OCI-LY1 (cell line): ENCODE data around the gene C1QL2.

Experiments
- H2AFZ ChIP-seq: fragments of 200-600 bp; sonication (generic), shearing (Covaris generic); 2 replicates; pipeline ENCODE4 v1.6.0; 2014; ENCODE audit warnings: antibody characterized with exemption, mild to moderate bottlenecking, low read length
- H3F3A ChIP-seq: fragments of 200-600 bp; sonication (generic), shearing (Covaris generic); 2 replicates; pipeline ENCODE4 v1.6.0; 2014; ENCODE audit warnings: mild to moderate bottlenecking, antibody characterized with exemption, low read length, moderate library complexity; ENCODE audit not compliant: insufficient read depth
- H3K27ac ChIP-seq: fragments of 200-600 bp; sonication (generic); 2 replicates; pipeline ENCODE4 v1.5.1; 2014; ENCODE audit warnings: low read length, mixed run types, mild to moderate bottlenecking, low read depth; ENCODE audit not compliant: poor library complexity, severe bottlenecking
- H3K27me3 ChIP-seq: fragments of 200-600 bp; sonication (generic); 2 replicates; pipeline ENCODE4 v1.6.0; 2014; ENCODE audit warnings: antibody characterized with exemption, mild to moderate bottlenecking, low read length, moderate library complexity; ENCODE audit not compliant: insufficient read depth
- H3K36me3 ChIP-seq: fragments of 200-600 bp; sonication (generic); 2 replicates; pipeline ENCODE4 v1.6.1; 2014; ENCODE audit warnings: mild to moderate bottlenecking, antibody characterized with exemption, low read length, moderate library complexity, mixed read lengths; ENCODE audit not compliant: insufficient read depth
- H3K4me1 ChIP-seq: fragments of 200-600 bp; sonication (generic); 2 replicates; pipeline ENCODE4 v1.5.1; 2014; ENCODE audit warnings: mild to moderate bottlenecking, low read length, moderate library complexity; ENCODE audit not compliant: insufficient read depth, severe bottlenecking
- H3K4me2 ChIP-seq: fragments of 200-600 bp; sonication (generic), shearing (Covaris generic); 2 replicates; pipeline ENCODE4 v1.6.1; 2014; ENCODE audit warnings: low read length
- H3K4me3 ChIP-seq: fragments of 200-600 bp; sonication (generic); 2 replicates; pipeline ENCODE4 v1.5.1; 2014; ENCODE audit warnings: low read length, low read depth, mild to moderate bottlenecking, mixed read lengths; ENCODE audit not compliant: poor library complexity, severe bottlenecking
- H3K79me2 ChIP-seq: fragments of 200-600 bp; shearing (Covaris generic); 2 replicates; pipeline ENCODE4 v1.6.1; 2016; ENCODE audit warnings: mixed run types, low read length, mixed read lengths; ENCODE audit not compliant: insufficient read depth
- H3K9ac ChIP-seq: fragments of 200-600 bp; sonication (generic), shearing (Covaris generic); 2 replicates; pipeline ENCODE4 v1.6.1; 2014; ENCODE audit warnings: mild to moderate bottlenecking, low read length, mixed read lengths
- H3K9me2 ChIP-seq: fragments of 200-600 bp; sonication (generic), shearing (Covaris generic); 2 replicates; pipeline ENCODE4 v1.6.1; 2014; ENCODE audit warnings: low read depth, mild to moderate bottlenecking, low read length, mixed read lengths
- H3K9me3 ChIP-seq: fragments of 200-600 bp; shearing (Covaris generic); 2 replicates; pipeline ENCODE4 v1.6.1; 2014; ENCODE audit warnings: low read length, mixed read lengths
- H4K20me1 ChIP-seq: fragments of 200-600 bp; sonication (generic), shearing (Covaris generic); 2 replicates; pipeline ENCODE4 v1.6.0; 2016; ENCODE audit warnings: mild to moderate bottlenecking, low read length; ENCODE audit not compliant: insufficient read depth
- CTCF ChIP-seq: fragments of 200-600 bp; sonication (generic), shearing (Covaris generic); IDR thresholded peaks from 2 replicates; pipeline ENCODE4 v1.5.1; 2017; ENCODE audit warnings: mild to moderate bottlenecking, antibody characterized with exemption, low read length, moderate library complexity, mixed read lengths
- EZH2 ChIP-seq: fragments of 200-600 bp; sonication (generic), shearing (Covaris generic); IDR thresholded peaks from 2 replicates; pipeline ENCODE4 v1.8.0; 2017; ENCODE audit warnings: borderline replicate concordance, mixed run types, mild to moderate bottlenecking, antibody characterized with exemption, low read length, moderate library complexity, mixed read lengths

C1QL2 gene

DNA sequence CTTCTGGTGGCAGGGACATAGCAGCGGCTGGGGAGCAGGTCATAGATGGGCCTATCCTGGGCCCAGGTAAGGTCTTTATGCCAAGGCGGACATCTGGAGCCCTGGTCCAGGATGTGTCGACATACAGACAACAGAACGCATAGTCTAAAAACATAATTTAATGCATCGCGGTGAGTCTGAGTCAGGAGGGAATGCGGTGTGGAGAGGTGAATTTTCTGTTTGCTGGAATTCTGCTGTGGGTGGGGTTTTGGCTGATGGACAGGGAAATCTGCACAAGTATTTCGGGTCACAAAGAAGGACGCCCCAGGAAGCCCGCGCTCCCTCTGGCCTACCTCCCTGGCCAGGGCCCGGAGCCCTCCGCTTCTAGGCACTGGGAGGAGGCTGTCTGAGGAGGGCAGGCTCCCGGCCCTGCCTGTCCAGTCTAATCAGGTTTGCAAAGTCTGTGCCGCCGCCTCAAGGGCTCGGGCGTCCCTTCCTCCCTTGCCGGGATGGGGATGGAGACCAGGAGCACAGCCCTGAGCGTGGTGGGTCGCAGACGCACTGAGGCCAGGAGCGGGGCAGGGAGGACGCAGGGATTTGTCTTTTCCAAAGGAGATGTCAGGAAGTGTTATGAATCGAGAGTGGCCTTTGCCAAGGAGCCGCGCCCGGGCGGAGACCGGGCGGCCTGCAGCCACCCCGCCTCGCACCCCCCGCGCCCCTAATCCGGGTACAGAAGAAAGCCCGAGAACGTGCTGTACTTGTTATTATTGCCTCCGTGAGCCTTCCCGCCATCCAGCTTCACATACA lies 2.3 kb downstream of the C1QL2 start:
- Histone ChIP-seq H2AFZ (no peak overlapping the region), H3K79me2 (no peaks in the 10 kb centered on the region), H3K36me3 (no peaks in the 10 kb centered on the region), H3K4me2 (no peak overlapping the region), H3F3A (no peaks in the 10 kb centered on the region), H3K27ac (no peak overlapping the region), H3K4me1 (no peaks in the 10 kb centered on the region), H3K27me3 (no peaks in the 10 kb centered on the region), H3K9me2 (no peaks in the 10 kb centered on the region), H3K9me3 (no peaks in the 10 kb centered on the region), H4K20me1 (no peaks in the 10 kb centered on the region), H3K9ac (no peak overlapping the region), H3K4me3 (no peak overlapping the region)
- TF ChIP-seq CTCF (no peak), EZH2 (no peak)

DNA sequence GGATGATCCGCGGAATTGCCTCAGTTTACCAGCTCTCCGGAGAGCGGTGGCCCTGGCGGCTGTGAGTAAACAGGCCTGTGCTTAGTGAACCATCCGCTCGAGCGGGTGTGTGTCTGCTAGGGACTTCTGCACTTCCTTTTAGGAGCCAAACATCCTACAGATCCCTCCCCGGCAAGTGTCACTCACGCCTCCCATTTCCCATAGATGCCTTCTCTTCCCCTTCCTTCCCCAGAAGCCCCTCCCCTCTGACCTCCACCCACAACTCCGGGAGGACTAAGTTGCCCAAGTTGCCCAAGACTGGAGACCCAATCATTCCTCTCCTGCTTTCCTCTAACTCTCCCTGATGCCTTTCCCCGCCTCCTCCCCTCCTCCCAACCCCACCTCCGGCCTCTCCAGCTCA lies 2.9 kb downstream of the C1QL2 start:
- Histone ChIP-seq H2AFZ (no peak overlapping the region), H3K27ac (no peak overlapping the region), H3F3A (no peaks in the 10 kb centered on the region), H3K4me3 (no peak overlapping the region), H3K79me2 (no peaks in the 10 kb centered on the region), H3K4me2 (no peak overlapping the region), H3K9me2 (no peaks in the 10 kb centered on the region), H4K20me1 (no peaks in the 10 kb centered on the region), H3K9ac (no peak overlapping the region), H3K27me3 (no peaks in the 10 kb centered on the region), H3K9me3 (no peaks in the 10 kb centered on the region), H3K36me3 (no peaks in the 10 kb centered on the region), H3K4me1 (no peaks in the 10 kb centered on the region)
- TF ChIP-seq CTCF (no peak), EZH2 (no peak)

DNA sequence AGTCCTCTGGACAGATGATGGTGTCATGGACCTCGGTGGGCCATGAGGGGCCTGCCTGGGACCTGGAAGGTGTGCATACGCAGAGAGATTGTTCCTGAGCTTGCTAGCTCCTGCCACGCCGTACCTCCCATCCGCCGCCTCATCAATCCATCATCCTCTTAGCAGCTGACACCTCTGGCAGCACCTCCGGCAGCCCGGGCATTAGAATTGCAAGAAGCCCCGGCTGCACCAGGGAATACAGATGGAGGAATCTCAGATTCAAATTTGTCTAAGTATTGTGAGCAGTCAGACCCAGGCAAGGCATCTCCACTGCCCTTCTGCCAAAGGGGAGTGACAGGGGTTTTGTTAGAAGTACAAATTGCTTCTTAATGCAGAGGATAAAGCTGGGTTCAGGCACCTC lies 4.5 kb downstream of the C1QL2 start:
- no peaks in the 10 kb centered on the region for H3K4me1 ChIP-seq
- no peaks in the 10 kb centered on the region for H3K36me3 ChIP-seq
- H3K27ac ChIP-seq: no peak overlapping the region
- H3K9me3 ChIP-seq: no peaks in the 10 kb centered on the region
- H3K9me2 ChIP-seq: no peaks in the 10 kb centered on the region
- no peak for TF ChIP-seq EZH2
- no peak for TF ChIP-seq CTCF
- H3F3A ChIP-seq: no peaks in the 10 kb centered on the region
- H4K20me1 ChIP-seq: no peaks in the 10 kb centered on the region
- H3K4me3 ChIP-seq: no peak overlapping the region
- H3K79me2 ChIP-seq: no peaks in the 10 kb centered on the region
- no peak overlapping the region for H2AFZ ChIP-seq
- H3K4me2 ChIP-seq: no peak overlapping the region
- H3K27me3 ChIP-seq: no peaks in the 10 kb centered on the region
- H3K9ac ChIP-seq: no peak overlapping the region
